A549 (cell line): ENCODE data around the gene SACS. TPM values are rescaled to one million over a fixed set of nuclear protein-coding genes. Genes with fewer than 3 reads are reported as not detected.

Source experiments
- ATAC-seq, 2 experiments: fragments of 200-7000 bp in 1 of 2; fragments of >200 bp in 1 of 2; cut with Nextera tagmentation in 1 of 2; cut with Tn5 transposase in 1 of 2; 3 replicates each; pipeline versions ENCODE4 v1.8.0 to v1.9.1; 2018 to 2020; ENCODE audit warnings: mild to moderate bottlenecking in 1 of 2, moderate library complexity in 1 of 2
- CTCF ChIA-PET: fragments of 300-600 bp; sonication (Branson Sonifier 250); formaldehyde crosslinking; extraction: SDS; loops from one replicate; lab custom pipeline; 2021; ENCODE audit warnings: antibody characterized with exemption, inconsistent platforms; lab: Yijun Ruan, JAX
- POLR2A ChIA-PET: fragments of 350-600 bp; formaldehyde crosslinking; extraction: SDS; loops from one replicate; lab custom pipeline; 2021; ENCODE audit warnings: antibody characterized with exemption, inconsistent platforms; lab: Yijun Ruan, JAX
- DNase-seq, 2 experiments: peaks; one replicate each; pipeline versions ENCODE4 v3.0.0 to v3.0.0-alpha.2; 2011 to 2016; ENCODE audit warnings: low read depth in 1 of 2, low spot score in 1 of 2
- FAIRE-seq: peaks from 2 replicates; lab custom pipeline; 2011; peaks lifted over from hg19 to GRCh38; lab: Jason Lieb, UNC
- H3K27ac ChIP-seq, 2 experiments: fragments of >200 bp; sonication (Bioruptor Twin); formaldehyde crosslinking; 3 replicates each; pipeline ENCODE4 v1.5.1; 2016 to 2017
- H3K4me1 ChIP-seq: fragments of >200 bp; sonication (Bioruptor Twin); formaldehyde crosslinking; 3 replicates; pipeline ENCODE4 v1.6.1; 2016
- H3K4me2 ChIP-seq: fragments of >200 bp; sonication (Bioruptor Twin); formaldehyde crosslinking; 3 replicates; pipeline ENCODE4 v1.6.1; 2016
- H3K4me3 ChIP-seq: fragments of >200 bp; sonication (Bioruptor Twin); formaldehyde crosslinking; 3 replicates; pipeline ENCODE4 v1.5.1; 2016
- H3K9me3 ChIP-seq: fragments of >200 bp; sonication (Bioruptor Twin); formaldehyde crosslinking; 3 replicates; pipeline ENCODE4 v1.6.1; 2016
- BHLHE40 ChIP-seq: IDR thresholded peaks from 2 replicates; pipeline ENCODE4 v1.6.1; 2012; ENCODE audit warnings: low read depth, low read length, inconsistent platforms
- CBX2 ChIP-seq: fragments of 200-600 bp; sonication (generic); IDR thresholded peaks from 2 replicates; pipeline ENCODE4 v1.6.1; 2016; ENCODE audit warnings: low read depth, mild to moderate bottlenecking, borderline replicate concordance
- CHD2 ChIP-seq: fragments of 150-350 bp; IDR thresholded peaks from 2 replicates; pipeline ENCODE4 v1.6.1; 2014; ENCODE audit warnings: low read length; ENCODE audit not compliant: partially characterized antibody
- FOSL2 ChIP-seq, 2 experiments: fragments of 450-650 bp in 1 of 2; fragments of >200 bp in 1 of 2; sonication (Bioruptor Twin) in 1 of 2; formaldehyde crosslinking; IDR thresholded peaks; 2 replicates each; pipeline versions ENCODE4 v1.5.0 to v1.6.1; 2016 to 2020; ENCODE audit warnings: mild to moderate bottlenecking in 1 of 2, moderate library complexity in 1 of 2
- FOXS1 ChIP-seq: fragments of 250-450 bp; sonication (Bioruptor Pico); IDR thresholded peaks from 2 replicates; pipeline ENCODE4 v1.5.0; 2020; ENCODE audit warnings: mild to moderate bottlenecking, moderate library complexity
- GATA3 ChIP-seq: IDR thresholded peaks from 2 replicates; pipeline ENCODE4 v1.6.1; 2012; ENCODE audit warnings: borderline replicate concordance
- HOXA7 ChIP-seq: fragments of 250-450 bp; sonication (Bioruptor Pico); IDR thresholded peaks from 2 replicates; pipeline ENCODE4 v1.5.0; 2020; ENCODE audit warnings: mild to moderate bottlenecking, moderate library complexity
- JUNB ChIP-seq: fragments of >200 bp; sonication (Bioruptor Twin); formaldehyde crosslinking; IDR thresholded peaks from 2 replicates; pipeline ENCODE4 v1.6.1; 2016
- KDM5A ChIP-seq: fragments of 200-600 bp; sonication (generic); IDR thresholded peaks from 2 replicates; pipeline ENCODE4 v1.6.1; 2016; ENCODE audit warnings: antibody characterized with exemption, mild to moderate bottlenecking
- MAFK ChIP-seq: fragments of 450-650 bp; IDR thresholded peaks from 2 replicates; pipeline ENCODE4 v1.6.1; 2014; ENCODE audit not compliant: partially characterized antibody
- NFE2L2 ChIP-seq: fragments of 150-350 bp; conservative IDR thresholded peaks from 2 replicates; pipeline ENCODE4 v1.6.1; 2014; ENCODE audit warnings: low read length
- PHF8 ChIP-seq: fragments of 200-600 bp; sonication (generic); IDR thresholded peaks from 2 replicates; pipeline ENCODE4 v1.6.1; 2016; ENCODE audit warnings: low read depth, mild to moderate bottlenecking, antibody characterized with exemption, moderate library complexity, borderline replicate concordance
- POLR2AphosphoS2 ChIP-seq: conservative IDR thresholded peaks from 2 replicates; pipeline ENCODE4 v1.6.1; 2012; ENCODE audit warnings: low read length, improper control_type of control experiment, inconsistent platforms
- ZC3H11A ChIP-seq: fragments of 450-650 bp; IDR thresholded peaks from 2 replicates; pipeline ENCODE4 v1.6.1; 2014; ENCODE audit warnings: antibody characterized with exemption, mild to moderate bottlenecking
- WGBS: methylation state at CpG from one replicate; pipeline ENCODE4 v1.1.6; 2017; ENCODE audit errors: missing lambda C conversion rate; 5-methylcytosine and 5-hydroxymethylcytosine counted together
- polyA plus RNA-seq, 4 experiments: library from polyadenylated mRNA; depleted of rRNA in 3 of 4; stranded (reverse); fragments of >200 nt; fragmentation: RNase III in 1 of 4; extraction: RNeasy Plus Mini Kit Qiagen cat#74134 plus additional on column Dnase treatment in 1 of 4; gene quantifications; 2 replicates in 3 of 4; 3 replicates in 1 of 4; pipeline ENCODE4 v1.2.3, GENCODE V29; 2011 to 2017
- TF ChIP-seq, protein P1 (sequence below): fragments of 250-450 bp; sonication (Bioruptor Pico); IDR thresholded peaks from 2 replicates; pipeline ENCODE4 v1.5.0; 2021; ENCODE audit warnings: mild to moderate bottlenecking, moderate library complexity, borderline replicate concordance
- TF ChIP-seq, protein P2 (sequence below): fragments of 150-350 bp; IDR thresholded peaks from 2 replicates; pipeline ENCODE4 v1.6.1; 2014; ENCODE audit warnings: low read depth, mild to moderate bottlenecking, low read length
- TF ChIP-seq, protein P3 (sequence below): fragments of >200 bp; sonication (Bioruptor Twin); formaldehyde crosslinking; IDR thresholded peaks from 3 replicates; pipeline ENCODE4 v1.5.1; 2016
- TF ChIP-seq, protein P4 (sequence below): fragments of 250-450 bp; sonication (Bioruptor Pico); IDR thresholded peaks from 2 replicates; pipeline ENCODE4 v1.5.0; 2020; ENCODE audit warnings: low read depth, mild to moderate bottlenecking, moderate library complexity
- TF ChIP-seq, protein P5 (sequence below): fragments of 450-650 bp; IDR thresholded peaks from 2 replicates; pipeline ENCODE4 v1.6.1; 2014; ENCODE audit warnings: antibody characterized with exemption

SACS gene
- polyA plus RNA-seq, 2 of the 4 experiments (the other 2 are of a cell fraction), result 6.9 to 23.8 TPM

DNA sequence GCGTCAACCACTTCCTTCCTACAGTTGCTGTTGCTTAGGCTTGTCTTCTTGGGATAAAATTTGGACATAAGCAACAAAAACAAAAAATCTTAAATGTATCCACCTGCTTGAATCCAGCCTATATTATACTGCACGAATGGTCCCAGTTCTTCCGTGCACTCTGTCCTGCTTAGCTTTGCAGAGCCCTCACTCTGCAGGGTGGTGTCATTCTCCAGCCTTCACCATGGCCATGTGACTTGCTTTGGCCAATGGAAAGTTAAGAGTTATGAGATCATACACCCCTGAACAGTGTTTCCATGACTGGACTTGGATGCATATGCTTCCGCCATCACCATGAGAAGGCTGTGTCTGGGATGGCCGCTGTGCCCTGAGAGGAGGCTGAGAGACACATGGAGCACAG, 27.4 kb upstream of the SACS start:
- H3K9me3 ChIP-seq, result no peaks in the 10 kb centered on the region
- ChIA-PET CTCF (interaction anchor here (1.0 kb wide), 1 partner anchor 429 kb away, joined by 4 read pairs; no protein-coding TSS in a partner anchor), POLR2A (no interaction called here)
- 76% methylated on average over 5 of the region's 5 CpGs for WGBS
- H3K4me2 ChIP-seq, result no peak overlapping the region
- H3K27ac ChIP-seq, result no peak overlapping the region
- H3K4me3 ChIP-seq, result no peak overlapping the region
- ATAC-seq (no peak), DNase-seq (no peak), FAIRE-seq (no peak)
- 0 out of 3 replicates have a peak, but pooled peaks cover 2% of the 10 kb centered on the region for H3K4me1 ChIP-seq
- TF ChIP-seq, protein P1, sequence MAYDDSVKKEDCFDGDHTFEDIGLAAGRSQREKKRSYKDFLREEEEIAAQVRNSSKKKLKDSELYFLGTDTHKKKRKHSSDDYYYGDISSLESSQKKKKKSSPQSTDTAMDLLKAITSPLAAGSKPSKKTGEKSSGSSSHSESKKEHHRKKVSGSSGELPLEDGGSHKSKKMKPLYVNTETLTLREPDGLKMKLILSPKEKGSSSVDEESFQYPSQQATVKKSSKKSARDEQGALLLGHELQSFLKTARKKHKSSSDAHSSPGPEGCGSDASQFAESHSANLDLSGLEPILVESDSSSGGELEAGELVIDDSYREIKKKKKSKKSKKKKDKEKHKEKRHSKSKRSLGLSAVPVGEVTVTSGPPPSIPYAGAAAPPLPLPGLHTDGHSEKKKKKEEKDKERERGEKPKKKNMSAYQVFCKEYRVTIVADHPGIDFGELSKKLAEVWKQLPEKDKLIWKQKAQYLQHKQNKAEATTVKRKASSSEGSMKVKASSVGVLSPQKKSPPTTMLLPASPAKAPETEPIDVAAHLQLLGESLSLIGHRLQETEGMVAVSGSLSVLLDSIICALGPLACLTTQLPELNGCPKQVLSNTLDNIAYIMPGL (CRISPR knock-in tag), result no peak

DNA sequence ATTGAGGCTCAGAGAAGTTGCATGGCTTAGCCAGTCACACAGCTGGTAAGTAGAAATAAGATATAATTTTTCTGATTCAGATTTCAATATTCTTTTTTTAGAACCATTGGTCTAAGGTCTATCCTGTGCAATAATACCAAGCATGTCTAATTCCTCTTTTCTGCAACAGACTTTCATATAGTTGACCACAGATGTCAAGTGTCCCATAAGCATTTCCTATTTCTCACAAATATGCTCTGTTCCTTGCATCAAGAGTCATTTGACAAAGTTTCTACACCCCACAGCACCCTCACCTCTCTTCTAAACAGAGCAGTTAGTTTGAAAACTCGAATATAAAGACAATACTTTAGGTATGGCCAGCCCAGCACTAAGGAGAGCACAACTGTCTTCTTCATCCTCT, 26.8 kb upstream of the SACS start:
- ATAC-seq (no peak), FAIRE-seq (no peak), DNase-seq (no peak)
- ChIA-PET POLR2A (interaction anchor here (0.5 kb wide), 1 partner anchor 9 kb away, joined by 4 read pairs; no protein-coding TSS in a partner anchor), CTCF (interaction anchor here (1.0 kb wide), 1 partner anchor 430 kb away, joined by 4 read pairs; no protein-coding TSS in a partner anchor)
- Histone ChIP-seq H3K4me3 (no peak overlapping the region), H3K27ac (no peak overlapping the region), H3K4me1 (no peaks in the 10 kb centered on the region), H3K4me2 (no peak overlapping the region), H3K9me3 (no peaks in the 10 kb centered on the region)
- 0% methylated on average over 1 of the region's 1 CpG for WGBS
- TF ChIP-seq NFE2L2 (no peak), CBX2 (no peak), KDM5A (no peak), PHF8 (no peak), POLR2AphosphoS2 (no peak), ZC3H11A (no peak), BHLHE40 (no peak), GATA3 (no peak), HOXA7 (CRISPR knock-in tag) (no peak), JUNB (no peak)
- TF ChIP-seq, protein P2, sequence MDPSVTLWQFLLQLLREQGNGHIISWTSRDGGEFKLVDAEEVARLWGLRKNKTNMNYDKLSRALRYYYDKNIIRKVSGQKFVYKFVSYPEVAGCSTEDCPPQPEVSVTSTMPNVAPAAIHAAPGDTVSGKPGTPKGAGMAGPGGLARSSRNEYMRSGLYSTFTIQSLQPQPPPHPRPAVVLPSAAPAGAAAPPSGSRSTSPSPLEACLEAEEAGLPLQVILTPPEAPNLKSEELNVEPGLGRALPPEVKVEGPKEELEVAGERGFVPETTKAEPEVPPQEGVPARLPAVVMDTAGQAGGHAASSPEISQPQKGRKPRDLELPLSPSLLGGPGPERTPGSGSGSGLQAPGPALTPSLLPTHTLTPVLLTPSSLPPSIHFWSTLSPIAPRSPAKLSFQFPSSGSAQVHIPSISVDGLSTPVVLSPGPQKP, result no peak
- TF ChIP-seq, protein P3, sequence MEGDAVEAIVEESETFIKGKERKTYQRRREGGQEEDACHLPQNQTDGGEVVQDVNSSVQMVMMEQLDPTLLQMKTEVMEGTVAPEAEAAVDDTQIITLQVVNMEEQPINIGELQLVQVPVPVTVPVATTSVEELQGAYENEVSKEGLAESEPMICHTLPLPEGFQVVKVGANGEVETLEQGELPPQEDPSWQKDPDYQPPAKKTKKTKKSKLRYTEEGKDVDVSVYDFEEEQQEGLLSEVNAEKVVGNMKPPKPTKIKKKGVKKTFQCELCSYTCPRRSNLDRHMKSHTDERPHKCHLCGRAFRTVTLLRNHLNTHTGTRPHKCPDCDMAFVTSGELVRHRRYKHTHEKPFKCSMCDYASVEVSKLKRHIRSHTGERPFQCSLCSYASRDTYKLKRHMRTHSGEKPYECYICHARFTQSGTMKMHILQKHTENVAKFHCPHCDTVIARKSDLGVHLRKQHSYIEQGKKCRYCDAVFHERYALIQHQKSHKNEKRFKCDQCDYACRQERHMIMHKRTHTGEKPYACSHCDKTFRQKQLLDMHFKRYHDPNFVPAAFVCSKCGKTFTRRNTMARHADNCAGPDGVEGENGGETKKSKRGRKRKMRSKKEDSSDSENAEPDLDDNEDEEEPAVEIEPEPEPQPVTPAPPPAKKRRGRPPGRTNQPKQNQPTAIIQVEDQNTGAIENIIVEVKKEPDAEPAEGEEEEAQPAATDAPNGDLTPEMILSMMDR, result no peak

DNA sequence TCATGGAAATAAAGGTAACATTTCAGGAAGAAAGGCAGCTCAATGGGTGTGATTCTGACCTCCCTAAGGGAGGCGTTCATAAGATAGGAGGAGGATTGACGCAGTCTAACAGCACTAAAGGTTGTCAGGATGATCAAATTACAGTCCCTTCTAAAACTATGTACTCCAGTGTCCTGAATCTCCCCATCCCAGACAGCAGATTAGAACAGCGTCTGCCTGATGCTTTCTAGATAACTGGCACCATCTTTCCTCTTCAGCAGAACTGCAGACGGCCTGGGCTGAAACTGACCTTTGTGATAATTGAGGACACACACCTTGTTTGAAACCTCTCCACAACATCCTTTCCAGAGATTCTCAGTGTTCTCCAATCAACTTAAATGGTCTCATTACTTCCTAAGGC, 25.5 kb upstream of the SACS start:
- no peaks in the 10 kb centered on the region for H3K4me1 ChIP-seq
- FAIRE-seq (no peak), DNase-seq (no peak), ATAC-seq (no peak)
- ChIA-PET POLR2A (no interaction called here), CTCF (interaction anchor here (1.8 kb wide), 1 partner anchor 431 kb away, joined by 5 read pairs; the partner anchor contains the start of gene MIPEP)
- no peak overlapping the region for H3K4me2 ChIP-seq
- H3K27ac ChIP-seq, result no peak overlapping the region
- 90% methylated on average over 4 of the region's 4 CpGs for WGBS
- TF ChIP-seq MAFK, result no peak
- TF ChIP-seq ZC3H11A, result no peak
- TF ChIP-seq, protein P4, sequence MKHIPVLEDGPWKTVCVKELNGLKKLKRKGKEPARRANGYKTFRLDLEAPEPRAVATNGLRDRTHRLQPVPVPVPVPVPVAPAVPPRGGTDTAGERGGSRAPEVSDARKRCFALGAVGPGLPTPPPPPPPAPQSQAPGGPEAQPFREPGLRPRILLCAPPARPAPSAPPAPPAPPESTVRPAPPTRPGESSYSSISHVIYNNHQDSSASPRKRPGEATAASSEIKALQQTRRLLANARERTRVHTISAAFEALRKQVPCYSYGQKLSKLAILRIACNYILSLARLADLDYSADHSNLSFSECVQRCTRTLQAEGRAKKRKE (CRISPR knock-in tag), result no peak
- TF ChIP-seq FOXS1, result no peak
- TF ChIP-seq KDM5A, result no peak
- TF ChIP-seq FOSL2 (IDR thresholded peaks at IDR 0.05), result no peak
- TF ChIP-seq FOSL2 (CRISPR knock-in tag; IDR thresholded peaks at IDR 0.05), result no peak
- TF ChIP-seq, protein P1 (CRISPR knock-in tag), result no peak
- TF ChIP-seq CHD2, result no peak
- TF ChIP-seq, protein P5, sequence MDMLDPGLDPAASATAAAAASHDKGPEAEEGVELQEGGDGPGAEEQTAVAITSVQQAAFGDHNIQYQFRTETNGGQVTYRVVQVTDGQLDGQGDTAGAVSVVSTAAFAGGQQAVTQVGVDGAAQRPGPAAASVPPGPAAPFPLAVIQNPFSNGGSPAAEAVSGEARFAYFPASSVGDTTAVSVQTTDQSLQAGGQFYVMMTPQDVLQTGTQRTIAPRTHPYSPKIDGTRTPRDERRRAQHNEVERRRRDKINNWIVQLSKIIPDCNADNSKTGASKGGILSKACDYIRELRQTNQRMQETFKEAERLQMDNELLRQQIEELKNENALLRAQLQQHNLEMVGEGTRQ, result no peak
- no peaks in the 10 kb centered on the region for H3K9me3 ChIP-seq
- H3K4me3 ChIP-seq, result no peak overlapping the region
